Kidney (tissue), 14 donors: ENCODE measurements around the gene PSMD11. TPM values are rescaled to one million over a fixed set of nuclear protein-coding genes. Genes with fewer than 3 reads are reported as not detected.

Experiments
- DNase-seq, 5 donors: peaks; one replicate each; pipeline ENCODE4 v3.0.0-alpha.2; 2013 to 2020
- FAIRE-seq: peaks from 2 replicates; lab custom pipeline; 2012; peaks lifted over from hg19 to GRCh38; lab: Jason Lieb, UNC
- H3K27ac ChIP-seq, 2 donors: one replicate each; pipeline ENCODE4 v1.7.0; 2013; ENCODE audit warnings: low read depth in 2 of 2, low read length in 2 of 2, inconsistent platforms in 1 of 2
- H3K27me3 ChIP-seq: one replicate; pipeline ENCODE4 v1.7.1; 2013; ENCODE audit warnings: low read length, inconsistent platforms; ENCODE audit not compliant: control insufficient read depth, insufficient read depth
- H3K36me3 ChIP-seq, 3 donors: one replicate each; pipeline versions ENCODE4 v1.7.0 to v1.7.1; 2013; ENCODE audit warnings: low read length in 3 of 3, control low read depth in 1 of 3, inconsistent platforms in 1 of 3; ENCODE audit not compliant: insufficient read depth in 3 of 3, control insufficient read depth in 2 of 3
- H3K4me1 ChIP-seq, 3 donors: one replicate each; pipeline versions ENCODE4 v1.7.0 to v1.7.1; 2013; ENCODE audit warnings: low read length in 3 of 3, inconsistent platforms in 1 of 3, low read depth in 1 of 3; ENCODE audit not compliant: control insufficient read depth in 2 of 3, insufficient read depth in 2 of 3
- H3K4me3 ChIP-seq, 3 donors: one replicate each; pipeline versions ENCODE4 v1.7.0 to v1.8.1; 2013; ENCODE audit warnings: low read length in 3 of 3, control low read depth in 1 of 3, inconsistent platforms in 1 of 3
- H3K9ac ChIP-seq, 3 donors: one replicate each; pipeline versions ENCODE4 v1.7.0 to v1.7.1; 2013; ENCODE audit warnings: low read length in 3 of 3, control low read depth in 1 of 3, inconsistent platforms in 1 of 3
- H3K9me3 ChIP-seq, 3 donors: one replicate each; pipeline versions ENCODE4 v1.7.0 to v1.7.1; 2013; ENCODE audit warnings: low read length in 3 of 3, control low read depth in 1 of 3, inconsistent platforms in 1 of 3; ENCODE audit not compliant: control insufficient read depth in 2 of 3, insufficient read depth in 1 of 3
- CTCF ChIP-seq: IDR thresholded peaks from 3 replicates; pipeline ENCODE4 v1.5.1; 2012; ENCODE audit warnings: mild to moderate bottlenecking, moderate library complexity, borderline replicate concordance; ENCODE audit not compliant: insufficient read depth; ENCODE audit errors: extremely low read depth
- intact Hi-C: fragments of 100-400 bp; cut with DNase I; formaldehyde crosslinking; loops from one replicate; pipeline ENCODE4 v1.11.1; 2022
- polyA plus RNA-seq: library from polyadenylated mRNA; stranded (reverse); fragments of 350-450 nt; fragmentation: Illumina TruSeq; extraction: RNeasy Lipid Tissue Mini Kit (QIAGEN cat#74804); gene quantifications from one replicate; pipeline ENCODE4 v1.2.3, GENCODE V29; 2014; ENCODE audit warnings: low read depth, low replicate concordance; ENCODE audit not compliant: insufficient read depth
- total RNA-seq: library from RNA; stranded (reverse); fragmentation: NEBNext Ultra II Directional; extraction: Animal tissue kit (Norgen Biotek cat#: 25700); gene quantifications from one replicate; pipeline ENCODE4 v1.2.1, GENCODE V29; 2021
- donor health status: control.
- donor health status: control.
- donor health status: control.
- donor health status: control.
- donor health status: control.
- donor health status: DM: yes; HTN: yes; CAD: no.
- donor health status: Normal renal cell carcinoma (clear cell type).

The PSMD11 gene
- total and polyA plus RNA-seq, 2 donors from 2014 or later = 65.1 to 67.5 TPM

GRCh38 chr17:32503251-32504165 is 59.2 kb downstream of the PSMD11 start:
- no peak overlapping the region for H3K4me3 ChIP-seq
- no peaks in the 10 kb centered on the region for H3K4me1 ChIP-seq
- no peak overlapping the region for H3K27ac ChIP-seq
- TF ChIP-seq CTCF = no peak
- H3K9ac ChIP-seq = no peak overlapping the region
- H3K27me3 ChIP-seq = no peaks in the 10 kb centered on the region
- no peaks in the 10 kb centered on the region for H3K36me3 ChIP-seq
- FAIRE-seq (no peak), DNase-seq (no peak)
- H3K9me3 ChIP-seq = no peaks in the 10 kb centered on the region
- intact Hi-C loops = no loop called here

GRCh38 chr17:32504166-32504990 is 60.1 kb downstream of the PSMD11 start:
- H3K27ac ChIP-seq = no peak overlapping the region
- FAIRE-seq (no peak), DNase-seq (no peak)
- H3K9me3 ChIP-seq = no peaks in the 10 kb centered on the region
- intact Hi-C loops = no loop called here
- H3K9ac ChIP-seq = no peak overlapping the region
- H3K27me3 ChIP-seq = no peaks in the 10 kb centered on the region
- no peaks in the 10 kb centered on the region for H3K36me3 ChIP-seq
- H3K4me3 ChIP-seq = no peak overlapping the region
- TF ChIP-seq CTCF = no peak
- no peaks in the 10 kb centered on the region for H3K4me1 ChIP-seq

GRCh38 chr17:32508926-32509325 is 64.6 kb downstream of the PSMD11 start:
- Histone ChIP-seq H3K4me1 (no peaks in the 10 kb centered on the region), H3K27me3 (no peaks in the 10 kb centered on the region), H3K9me3 (no peaks in the 10 kb centered on the region), H3K9ac (no peak overlapping the region), H3K27ac (no peak overlapping the region), H3K36me3 (no peaks in the 10 kb centered on the region), H3K4me3 (no peak overlapping the region)
- TF ChIP-seq CTCF = no peak
- intact Hi-C loops = no loop called here
- FAIRE-seq (no peak), DNase-seq (no peak)
